HepG2 (cell line): ENCODE results near the gene CFAP43. TPM values are rescaled to one million over a fixed set of nuclear protein-coding genes. Genes with fewer than 3 reads are reported as not detected.
A peak's percentile ranks its signal among the peaks of the same experiment; 100 is the strongest.

Experiments used
- ATAC-seq: fragments of 200-7000 bp; cut with Tn5 transposase; 3 replicates; pipeline ENCODE4 v1.9.1; 2020; ENCODE audit warnings: mild to moderate bottlenecking, moderate library complexity
- Bru-seq: library from RNA; stranded (reverse); fragments of 400-500 nt; gene quantifications from one replicate; lab custom pipeline; 2021; lab: Mats Ljungman, UMichigan
- BruChase-seq, 2 experiments: library from RNA; stranded (reverse); fragments of 400-500 nt; gene quantifications; one replicate each; lab custom pipeline; 2021; lab: Mats Ljungman, UMichigan
- BruUV-seq: library from RNA; stranded (reverse); fragments of 400-500 nt; replicated peaks from 2 replicates; lab custom pipeline; 2021; lab: Mats Ljungman, UMichigan
- CTCF ChIA-PET: fragments of 300-600 bp; formaldehyde crosslinking; extraction: SDS; loops from one replicate; lab custom pipeline; 2021; ENCODE audit warnings: low total read pairs, inconsistent platforms, low intra/inter-chr PET ratio; lab: Yijun Ruan, JAX
- POLR2A ChIA-PET: fragments of 350-600 bp; sonication (Branson Sonifier 250); formaldehyde crosslinking; loops from one replicate; lab custom pipeline; 2020; ENCODE audit warnings: antibody characterized with exemption, inconsistent platforms; lab: Yijun Ruan, JAX
- DNase-seq: peaks from one replicate; pipeline ENCODE4 v3.0.0-alpha.2; 2015; ENCODE audit warnings: low spot score
- FAIRE-seq: peaks from 3 replicates; lab custom pipeline; 2011; peaks lifted over from hg19 to GRCh38; lab: Jason Lieb, UNC
- H2AFZ ChIP-seq: one replicate; pipeline ENCODE4 v1.6.1; 2011; ENCODE audit warnings: low read length, inconsistent platforms
- H3K27ac ChIP-seq: fragments of 300-600 bp; 3 replicates; pipeline ENCODE4 v1.8.0; 2011; ENCODE audit warnings: mixed run types, mild to moderate bottlenecking, mixed read lengths, low read length, inconsistent platforms; ENCODE audit not compliant: insufficient read depth; ENCODE audit errors: extremely low read length
- H3K27me3 ChIP-seq, 2 experiments: fragments of 200-600 bp in 1 of 2; 2 replicates in 1 of 2; 3 replicates in 1 of 2; pipeline versions ENCODE4 v1.6.0 to v1.8.0; 2011; ENCODE audit warnings: low read length in 2 of 2, mild to moderate bottlenecking in 2 of 2, moderate library complexity in 2 of 2, inconsistent platforms in 1 of 2; ENCODE audit not compliant: insufficient read depth in 2 of 2, control insufficient read depth in 1 of 2
- H3K36me3 ChIP-seq, 2 experiments: fragments of 200-600 bp in 1 of 2; replicated peaks in 1 of 2; 2 replicates in 1 of 2; 3 replicates in 1 of 2; pipeline versions ENCODE4 v1.5.1 to v1.8.0; 2011; ENCODE audit warnings: low read length in 2 of 2, inconsistent platforms in 1 of 2; ENCODE audit not compliant: insufficient read depth in 2 of 2, control insufficient read depth in 1 of 2
- H3K4me1 ChIP-seq: 2 replicates; pipeline ENCODE4 v1.5.1; 2012; ENCODE audit warnings: low read length, inconsistent platforms; ENCODE audit not compliant: insufficient read depth
- H3K4me2 ChIP-seq: 2 replicates; pipeline ENCODE4 v1.6.0; 2011; ENCODE audit warnings: low read depth, low read length, inconsistent platforms
- H3K4me3 ChIP-seq, 3 experiments: fragments of 200-600 bp in 1 of 3; sonication (generic), shearing (Covaris generic) in 1 of 3; replicated peaks in 1 of 3; 2 replicates each; pipeline ENCODE4 v1.5.1; 2011 to 2016; ENCODE audit warnings: low read length in 3 of 3, inconsistent platforms in 2 of 3, low read depth in 2 of 3, mild to moderate bottlenecking in 2 of 3, control low read depth in 1 of 3, mixed read lengths in 1 of 3; ENCODE audit not compliant: insufficient read depth in 1 of 3
- H3K79me2 ChIP-seq: one replicate; pipeline ENCODE4 v1.6.1; 2011; ENCODE audit warnings: low read length, inconsistent platforms; ENCODE audit not compliant: insufficient read depth
- H3K9ac ChIP-seq: 2 replicates; pipeline ENCODE4 v1.6.0; 2011; ENCODE audit warnings: mild to moderate bottlenecking, low read depth, low read length, inconsistent platforms; ENCODE audit not compliant: insufficient read depth
- H3K9me3 ChIP-seq: 2 replicates; pipeline ENCODE4 v1.5.1; 2012; ENCODE audit warnings: mild to moderate bottlenecking, low read length
- H4K20me1 ChIP-seq: 2 replicates; pipeline ENCODE4 v1.6.0; 2011; ENCODE audit warnings: inconsistent platforms, mild to moderate bottlenecking, low read length, moderate library complexity; ENCODE audit not compliant: insufficient read depth
- DNMT1 ChIP-seq: sonication (generic); formaldehyde crosslinking; IDR thresholded peaks from 2 replicates; pipeline ENCODE4 v1.5.1; 2020; ENCODE audit warnings: mild to moderate bottlenecking, missing genetic modification reagents
- ERF ChIP-seq: IDR thresholded peaks from 2 replicates; pipeline ENCODE4 v1.6.1; 2018; ENCODE audit warnings: missing biosample characterization, missing genetic modification reagents
- ETS1 ChIP-seq: sonication (generic); formaldehyde crosslinking; IDR thresholded peaks from 2 replicates; pipeline ENCODE4 v1.4.0; 2020; ENCODE audit warnings: missing genetic modification reagents
- FOXK2 ChIP-seq: fragments of 450-650 bp; IDR thresholded peaks from 2 replicates; pipeline ENCODE4 v1.6.1; 2016
- MEIS1 ChIP-seq: sonication (generic); formaldehyde crosslinking; IDR thresholded peaks from 2 replicates; pipeline ENCODE4 v1.9.0; 2021; ENCODE audit warnings: mild to moderate bottlenecking, missing genetic modification reagents, moderate library complexity, borderline replicate concordance
- NFATC3 ChIP-seq: sonication (generic); formaldehyde crosslinking; IDR thresholded peaks from 2 replicates; pipeline ENCODE4 v1.5.1; 2020; ENCODE audit warnings: mild to moderate bottlenecking, missing genetic modification reagents
- NFYC ChIP-seq: IDR thresholded peaks from 2 replicates; pipeline ENCODE4 v1.6.1; 2016; ENCODE audit warnings: missing genetic modification reagents, missing compliant biosample characterization
- RARG ChIP-seq: sonication (generic); formaldehyde crosslinking; IDR thresholded peaks from 2 replicates; pipeline ENCODE4 v1.4.0; 2020; ENCODE audit warnings: low read depth, mild to moderate bottlenecking, missing genetic modification reagents
- SP140L ChIP-seq: sonication (generic); formaldehyde crosslinking; IDR thresholded peaks from 2 replicates; pipeline ENCODE4 v1.4.0; 2020; ENCODE audit warnings: missing genetic modification reagents, borderline replicate concordance
- THYN1 ChIP-seq: sonication (generic); formaldehyde crosslinking; IDR thresholded peaks from 2 replicates; pipeline ENCODE4 v1.8.1; 2023; ENCODE audit warnings: low read depth, mild to moderate bottlenecking, moderate library complexity, missing genetic modification reagents, borderline replicate concordance
- ZNF224 ChIP-seq: sonication (generic); formaldehyde crosslinking; IDR thresholded peaks from 2 replicates; pipeline ENCODE4 v1.5.0; 2020; ENCODE audit warnings: mild to moderate bottlenecking, missing genetic modification reagents
- ZNF275 ChIP-seq: sonication (generic); formaldehyde crosslinking; IDR thresholded peaks from 2 replicates; pipeline ENCODE4 v1.8.0; 2022; ENCODE audit warnings: missing genetic modification reagents, mild to moderate bottlenecking, inconsistent platforms, borderline replicate concordance
- ZNF335 ChIP-seq: sonication (generic); formaldehyde crosslinking; IDR thresholded peaks from 2 replicates; pipeline ENCODE4 v1.4.0; 2020; ENCODE audit warnings: missing genetic modification reagents
- ZNF629 ChIP-seq: sonication (generic); formaldehyde crosslinking; conservative IDR thresholded peaks from 2 replicates; pipeline ENCODE4 v1.5.0; 2020; ENCODE audit warnings: missing genetic modification reagents
- ZNF816 ChIP-seq: sonication (generic); formaldehyde crosslinking; IDR thresholded peaks from 2 replicates; pipeline ENCODE4 v1.8.0; 2022; ENCODE audit warnings: missing genetic modification reagents, mild to moderate bottlenecking, borderline replicate concordance
- WGBS: methylation state at CpG from one replicate; pipeline ENCODE4 v1.1.6; 2017; ENCODE audit warnings: low lambda C conversion rate; 5-methylcytosine and 5-hydroxymethylcytosine counted together
- in situ Hi-C: cut with HindIII; loops from 2 replicates; pipeline ENCODE4 v1.10.0; 2017; ENCODE audit warnings: low pct_unique_long_range_greater_than_20kb; ENCODE audit not compliant: extremely low pct_ligation_motif_present
- intact Hi-C: fragments of 100-400 bp; cut with micrococcal nuclease; formaldehyde crosslinking; loops from one replicate; pipeline ENCODE4 v1.10.0; 2022; ENCODE audit not compliant: unreplicated experiment
- long read RNA-seq, 2 experiments: library from RNA in 1 of 2; library from polyadenylated mRNA in 1 of 2; stranded (forward) in 1 of 2; unstranded in 1 of 2; transcript quantifications; one replicate each; pipeline ENCODE4 v2.0.0, GENCODE V29; 2019 to 2022
- polyA minus RNA-seq, 3 experiments: library from RNA; depleted of rRNA, polyadenylated mRNA; stranded (reverse); fragments of >200 nt; gene quantifications; 2 replicates each; pipeline ENCODE4 v1.2.3, GENCODE V29; 2011; ENCODE audit warnings: low replicate concordance in 1 of 3
- polyA plus RNA-seq, 8 experiments: library from polyadenylated mRNA; depleted of rRNA in 3 of 8; stranded (reverse) in 7 of 8; unstranded in 1 of 8; fragments of >200 nt; fragmentation: Illumina TruSeq in 4 of 8; extraction: Trizol in 4 of 8; gene quantifications; 2 replicates each; pipeline versions ENCODE4 v1.2.1 to v1.2.3, GENCODE V29; 2011 to 2016; ENCODE audit warnings: low read depth in 4 of 8, missing spikeins in 1 of 8, mixed read lengths in 1 of 8; ENCODE audit not compliant: insufficient read depth in 1 of 8
- total RNA-seq, 5 experiments: library from RNA; depleted of rRNA; stranded (reverse); fragments of >200 nt; fragmentation: Illumina TruSeq; extraction: Trizol; gene quantifications; 2 replicates each; pipeline ENCODE4 v1.2.3, GENCODE V29; 2016; ENCODE audit warnings: low read depth in 1 of 5

CFAP43 gene
- total RNA-seq (2016; rRNA removed; fragmentation: Illumina TruSeq; extraction: Trizol) (0.24 and 0.46 TPM in 2 replicates), polyA plus RNA-seq (2011; rRNA removed) (0.16 and 0.38 TPM in 2 replicates), polyA minus RNA-seq (2011; rRNA and poly(A)+ RNA removed; ENCODE audit: low replicate concordance) (0.12 and 0.26 TPM in 2 replicates), Bru-seq, nascent RNA (percentile 27 among the genes with signal in this experiment), BruChase-seq, experiment 1, labeled RNA remaining after a 6-hour chase (percentile 13 among the genes with signal in this experiment), BruChase-seq, experiment 2, labeled RNA remaining after a 2-hour chase (percentile 22 among the genes with signal in this experiment)
- total RNA-seq (2016; cell fraction: cytosol; rRNA removed; fragmentation: Illumina TruSeq; extraction: Trizol; ENCODE audit: low read depth): 0.40 and 0.53 TPM in 2 replicates
- 0.65 and 0.67 TPM in 2 replicates for total RNA-seq (2016; cell fraction: insoluble cytoplasmic fraction; rRNA removed; fragmentation: Illumina TruSeq; extraction: Trizol)
- 0.43 and 0.65 TPM in 2 replicates for total RNA-seq (2016; cell fraction: membrane; rRNA removed; fragmentation: Illumina TruSeq; extraction: Trizol)
- total RNA-seq (2016; cell fraction: nucleus; rRNA removed; fragmentation: Illumina TruSeq; extraction: Trizol): 0.69 and 1.0 TPM in 2 replicates
- 0.13 and 0.18 TPM in 2 replicates for polyA plus RNA-seq (2011; cell fraction: cytosol; rRNA removed)
- 0.45 and 0.83 TPM in 2 replicates for polyA plus RNA-seq (2011; cell fraction: nucleus; rRNA removed)
- polyA plus RNA-seq (2012): 0.17 and 0.30 TPM in 2 replicates
- 0.80 and 0.89 TPM in 2 replicates for polyA plus RNA-seq (2016; cell fraction: cytosol; fragmentation: Illumina TruSeq; extraction: Trizol; ENCODE audit: low read depth)
- polyA plus RNA-seq (2016; cell fraction: insoluble cytoplasmic fraction; fragmentation: Illumina TruSeq; extraction: Trizol; ENCODE audit: low read depth): 0.76 and 0.78 TPM in 2 replicates
- 0.47 and 0.61 TPM in 2 replicates for polyA plus RNA-seq (2016; cell fraction: membrane; fragmentation: Illumina TruSeq; extraction: Trizol; ENCODE audit: low read depth)
- polyA plus RNA-seq (2016; cell fraction: nucleus; fragmentation: Illumina TruSeq; extraction: Trizol; ENCODE audit: insufficient read depth, low read depth): 0.81 and 1.2 TPM in 2 replicates
- 0.30 TPM in 1 of 2 replicates, not detected in the other for polyA minus RNA-seq (2011; cell fraction: cytosol; rRNA and poly(A)+ RNA removed)
- polyA minus RNA-seq (2011; cell fraction: nucleus; rRNA and poly(A)+ RNA removed): 0.90 and 1.2 TPM in 2 replicates
- long read RNA-seq, experiment 1: 0 reads
- long read RNA-seq, experiment 2: 0 reads

- H2AFZ ChIP-seq: peak within 1 kb of the TSS; percentile 90
- H3K4me3 ChIP-seq: peak within 1 kb of the TSS; percentile 79 to 93 (median 86)
- H3K79me2 ChIP-seq: no peaks in the 10 kb centered on the region
- H3K36me3 ChIP-seq: no peaks in the 10 kb centered on the region
- no peaks in the 10 kb centered on the region for H4K20me1 ChIP-seq
- H3K9ac ChIP-seq: peak within 1 kb of the TSS; percentile 84
- BruUV-seq: no TSS peak
- H3K4me1 ChIP-seq: peaks cover 21% of the 10 kb centered on the region
- POLR2A ChIA-PET: interaction anchor here (0.9 to 3.7 kb wide), 8 partner anchors 9 to 111 kb away, joined by 3 to 59 read pairs (median 5); partner anchors contain the start of genes GSTO1, ITPRIP and SFR1
- in situ Hi-C loops (no loop called here), intact Hi-C loops (loop anchor here (1.0 kb wide), 2 partner anchors 11 to 21 kb away; no protein-coding TSS in a partner anchor)
- H3K27ac ChIP-seq: peak within 1 kb of the TSS; percentile 82
- no peaks in the 10 kb centered on the region; a peak in 1 of 5 replicates for H3K27me3 ChIP-seq
- H3K9me3 ChIP-seq: peaks cover 7% of the 10 kb centered on the region
- H3K4me2 ChIP-seq: peak within 1 kb of the TSS; percentile 87
- WGBS: 1% methylated on average over 18 of the region's 60 CpGs
- FAIRE-seq (peak; percentile 81), ATAC-seq (peak; percentile 100), DNase-seq (peak; percentile 93)
- CTCF ChIA-PET: no interaction called here
- no peak for TF ChIP-seq ZNF629 (CRISPR knock-in tag)
- TF ChIP-seq SP140L (CRISPR knock-in tag): no peak
- no peak for TF ChIP-seq DNMT1 (CRISPR knock-in tag)
- TF ChIP-seq ZNF224 (CRISPR knock-in tag): peak; percentile 59; the same call in 1 of the 2 replicates
- 0 out of 2 replicates have a peak, but pooled peaks have one; percentile 55 for TF ChIP-seq ZNF275 (CRISPR knock-in tag)
- no peak for TF ChIP-seq NFATC3
- TF ChIP-seq ERF (CRISPR knock-in tag): peak; percentile 86
- TF ChIP-seq THYN1 (CRISPR knock-in tag): no peak
- TF ChIP-seq ETS1 (CRISPR knock-in tag): 0 out of 2 replicates have a peak, but pooled peaks have one; percentile 56
- no peak; the same call in 1 of the 2 replicates for TF ChIP-seq FOXK2
- no peak for TF ChIP-seq RARG (CRISPR knock-in tag)
- peak; percentile 98 for TF ChIP-seq NFYC
- peak; percentile 71; the same call in 1 of the 2 replicates for TF ChIP-seq ZNF335 (CRISPR knock-in tag)
- no peak for TF ChIP-seq ZNF816 (CRISPR knock-in tag)
- peak; percentile 85; the same call in 1 of the 2 replicates for TF ChIP-seq MEIS1 (CRISPR knock-in tag)
Measured at GRCh38 chr10:104231784-104232612, at the start of gene CFAP43. TSS of gene CFAP43 (minus strand) at chr10:104232364. CDS start at chr10:104232246, 118 bp downstream.
